ENCODE measurements around the gene PVRIG.
"Not testable (repeated sequence)": the region's sequence is repeated elsewhere in the genome, so short reads cannot be mapped to it uniquely, and the experiment has no call there.

PVRIG gene

GRCh38 chr7:100195222-100195621, 24.5 kb upstream of the PVRIG start:
- DNase-seq (ENCODE audit: low spot score), result no peak

GRCh38 chr7:100195901-100196322, 23.8 kb upstream of the PVRIG start:
- DNase-seq (ENCODE audit: low spot score), result not testable (repeated sequence)

- DNase-seq (ENCODE audit: low spot score), result no peak
Observed at GRCh38 chr7:100198266-100198665, 21.5 kb upstream of the PVRIG start.

GRCh38 chr7:100200693-100201092, 19.1 kb upstream of the PVRIG start:
- DNase-seq (ENCODE audit: low spot score), result no peak

- DNase-seq (ENCODE audit: low spot score), result no peak
Observed at GRCh38 chr7:100204454-100204853, 15.3 kb upstream of the PVRIG start.

DNA sequence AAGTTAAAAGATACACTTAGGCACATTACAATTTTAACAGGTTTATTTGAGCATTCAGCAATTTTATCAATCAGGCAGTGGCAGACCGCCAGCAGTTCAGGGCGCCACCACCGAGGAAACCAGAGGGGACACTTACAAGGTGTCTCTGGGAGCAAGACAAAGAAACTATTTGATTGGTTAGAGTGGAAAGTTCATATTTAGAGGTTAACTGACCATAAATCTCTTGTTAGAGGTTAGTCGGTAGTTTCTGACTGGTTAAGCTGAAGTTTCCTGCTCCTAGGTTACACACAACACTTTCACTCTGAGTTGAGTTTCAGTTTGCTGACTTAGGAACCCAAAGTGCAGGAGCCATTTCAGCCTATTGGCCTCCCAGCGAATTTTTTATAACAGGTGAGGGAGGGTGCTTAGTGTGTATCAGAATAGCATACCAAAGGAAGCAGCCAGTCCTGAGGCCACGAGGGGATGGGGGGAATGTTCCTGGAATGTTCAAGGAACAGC, 10.8 kb upstream of the PVRIG start:
- DNase-seq (ENCODE audit: low spot score), result no peak

DNA sequence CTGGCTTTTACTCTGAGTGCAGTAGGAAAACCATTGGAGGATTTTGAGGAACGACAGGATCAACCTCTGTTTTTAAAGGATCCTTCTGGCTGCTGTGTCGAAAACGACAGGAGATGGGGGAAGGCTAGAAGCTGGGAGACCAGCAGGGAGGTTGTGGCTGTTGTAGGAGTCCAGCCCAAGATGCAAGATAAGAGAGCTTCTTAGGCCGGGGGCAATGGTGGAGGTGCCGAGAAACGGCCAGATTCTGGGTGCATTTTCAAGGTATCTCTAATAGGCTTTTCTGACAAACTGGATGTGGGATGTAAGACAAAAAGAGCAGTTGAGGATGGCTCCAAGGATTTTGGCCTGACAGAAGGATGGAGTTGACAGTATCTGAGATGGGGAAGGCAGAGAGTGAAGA, 10.3 kb upstream of the PVRIG start:
- no peak for DNase-seq (ENCODE audit: low spot score)

GRCh38 chr7:100210805-100211204, 8.9 kb upstream of the PVRIG start:
- DNase-seq (ENCODE audit: low spot score), result no peak

DNA sequence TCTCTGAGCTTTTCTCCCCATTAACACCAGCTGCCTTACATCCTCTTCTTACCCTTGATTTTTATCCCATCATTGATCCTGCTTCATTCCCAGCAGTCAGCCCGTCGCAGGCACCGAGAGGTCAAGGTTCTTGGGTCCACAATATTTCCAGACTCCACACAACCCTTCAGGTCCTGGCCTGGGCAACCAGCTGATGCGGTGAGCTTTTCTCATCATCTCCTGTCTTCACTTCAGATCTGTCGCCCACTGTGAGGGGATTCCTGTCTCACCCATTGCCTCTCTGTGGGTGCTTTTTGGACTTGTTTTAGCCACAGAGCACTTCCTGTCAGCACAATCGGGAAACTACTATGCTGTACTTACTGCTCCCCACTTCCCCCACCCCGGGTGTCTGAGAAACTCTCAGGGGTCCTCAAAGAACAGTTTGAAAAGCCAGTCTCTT, 8.4 kb upstream of the PVRIG start:
- DNase-seq (ENCODE audit: low spot score), result no peak

DNA sequence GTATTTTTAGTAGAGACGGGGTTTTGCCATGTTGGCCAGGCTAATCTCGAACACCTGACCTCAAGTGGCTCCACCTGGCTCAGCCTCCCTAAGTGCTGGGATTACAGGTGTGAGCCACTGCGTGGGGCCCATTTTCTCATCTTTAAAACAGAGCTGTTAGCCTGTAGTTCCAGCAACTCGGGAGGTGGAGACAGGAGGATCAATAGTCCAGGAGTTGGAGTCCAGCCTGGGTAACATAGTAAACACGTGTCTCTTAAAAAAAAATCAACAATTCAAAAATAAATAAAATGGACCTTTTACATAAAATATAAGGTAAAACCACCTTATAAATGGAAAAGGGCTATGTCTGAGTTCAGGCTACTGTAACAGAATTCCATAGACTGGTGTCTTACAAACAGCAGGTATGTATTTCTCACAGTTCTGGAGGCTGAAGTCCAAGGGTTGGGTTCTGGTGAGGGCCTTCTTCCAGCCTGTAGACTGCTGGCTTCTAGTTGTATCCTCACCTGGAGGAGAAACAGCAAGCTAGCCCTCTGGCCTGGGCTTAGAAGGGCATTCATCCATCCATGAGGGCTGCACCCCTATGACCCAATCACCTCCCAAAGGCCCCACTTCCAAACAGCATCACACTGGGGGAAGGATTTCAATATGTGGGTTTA, 7.0 kb upstream of the PVRIG start:
- DNase-seq (ENCODE audit: low spot score), result no peak

GRCh38 chr7:100213672-100214071, 6.1 kb upstream of the PVRIG start:
- DNase-seq (ENCODE audit: low spot score), result peak; percentile 30

DNA sequence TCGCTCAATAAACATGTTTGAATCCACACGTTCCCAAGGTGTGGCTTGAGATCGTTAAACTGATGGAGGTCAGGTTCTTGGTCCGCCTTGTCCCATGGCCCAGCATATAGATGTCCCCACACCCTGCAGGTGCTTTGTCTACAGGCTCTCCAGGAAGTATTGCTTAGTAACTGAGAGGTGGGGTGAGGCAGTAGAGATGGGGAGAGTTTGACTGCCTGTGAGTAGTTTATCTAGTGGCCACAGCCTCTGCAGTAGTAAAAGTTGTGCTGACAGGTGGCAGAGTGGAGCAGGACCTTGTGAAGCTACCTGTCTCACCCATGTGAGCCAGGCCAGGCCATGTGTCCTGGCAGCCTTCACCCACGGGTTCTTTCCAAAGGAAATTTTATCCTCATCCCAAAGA, 5.4 kb upstream of the PVRIG start:
- DNase-seq (ENCODE audit: low spot score), result peak; percentile 82

DNA sequence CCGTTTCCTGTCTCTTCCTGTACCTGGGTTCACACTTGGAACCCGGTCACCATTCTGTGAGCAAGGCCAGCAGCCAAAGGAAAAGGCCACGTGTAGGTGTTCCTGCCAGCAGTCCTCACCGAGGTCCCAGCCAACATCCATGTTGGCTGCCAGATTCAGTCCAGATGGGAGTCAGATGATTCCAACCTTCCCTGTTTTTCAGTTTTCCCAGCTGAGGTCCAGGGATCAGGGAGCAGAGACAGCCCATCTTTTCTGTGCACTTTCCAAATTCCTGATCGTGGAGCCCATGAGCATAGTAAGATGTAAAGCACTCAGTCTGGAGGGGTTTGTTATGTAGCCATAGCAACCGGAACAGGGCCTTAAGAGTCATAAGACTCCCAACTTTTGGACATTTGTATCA, 3.9 kb upstream of the PVRIG start:
- DNase-seq (ENCODE audit: low spot score), result no peak

- DNase-seq (ENCODE audit: low spot score), result not testable (repeated sequence)
Observed at GRCh38 chr7:100217934-100218333, 1.8 kb upstream of the PVRIG start.

DNA sequence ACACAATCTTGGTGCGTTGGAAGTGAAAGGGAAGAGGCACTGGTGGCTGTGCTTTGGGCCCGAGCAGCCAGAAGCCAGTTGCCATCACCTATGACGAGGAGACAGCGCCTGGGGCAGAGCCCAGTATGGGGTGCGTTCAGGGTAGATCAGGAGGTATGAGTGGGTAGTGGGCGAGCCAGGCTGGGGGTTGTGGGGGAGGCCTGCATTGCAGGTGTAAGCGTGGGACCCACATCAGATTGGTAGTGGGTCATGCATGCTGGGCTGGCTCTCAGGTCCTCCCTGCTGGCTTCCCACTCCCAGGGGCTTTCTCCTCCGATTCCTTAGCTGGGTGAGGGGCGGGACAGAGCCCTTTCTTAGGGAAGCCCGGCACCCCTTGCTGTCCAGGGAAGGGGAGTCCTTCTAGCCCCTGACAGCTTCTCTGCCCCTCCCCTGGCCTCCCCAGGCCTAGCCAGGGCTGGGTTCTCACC, 445 bp upstream of the PVRIG start:
- DNase-seq (ENCODE audit: low spot score), result no peak

GRCh38 chr7:100220586-100221230, 959 bp downstream of the PVRIG start:
- no peak for DNase-seq (ENCODE audit: low spot score)

GRCh38 chr7:100221231-100221718, 1.5 kb downstream of the PVRIG start:
- DNase-seq (ENCODE audit: low spot score), result peak; percentile 55

GRCh38 chr7:100221767-100222444, 2.2 kb downstream of the PVRIG start:
- DNase-seq (ENCODE audit: low spot score), result no peak

DNA sequence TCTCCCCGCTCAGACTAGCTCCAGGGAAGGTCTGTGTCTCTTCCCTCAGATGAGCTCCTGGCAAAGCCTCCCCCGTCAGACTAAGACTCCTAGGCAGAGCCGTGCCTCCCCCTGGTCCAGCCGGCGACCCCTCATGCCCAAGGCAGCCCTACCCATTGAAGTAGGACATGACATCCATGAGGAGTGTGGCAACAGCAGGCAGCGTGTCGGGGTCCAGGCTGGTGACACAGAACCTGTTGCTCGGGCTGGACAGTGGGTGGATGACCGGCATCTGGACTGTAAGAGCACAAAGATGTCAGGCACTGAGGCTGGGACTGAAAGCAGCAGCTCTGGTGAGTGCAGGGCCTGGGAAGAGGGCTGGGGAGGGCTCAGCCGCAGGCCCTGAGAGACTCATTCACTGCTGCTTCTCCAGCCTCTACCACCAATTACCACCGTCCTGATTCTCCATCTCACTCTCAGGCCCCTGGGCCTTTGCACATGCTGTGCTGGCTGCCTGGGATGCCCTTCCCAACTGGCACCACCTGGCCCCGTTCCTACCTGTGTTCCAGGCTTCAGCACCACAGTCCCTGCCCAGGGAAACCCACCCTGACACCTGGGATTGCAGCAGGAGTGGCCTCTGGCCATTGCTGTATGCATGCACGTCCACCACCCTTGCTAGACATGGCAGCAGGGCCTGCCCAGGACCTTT, 2.8 kb downstream of the PVRIG start:
- DNase-seq (ENCODE audit: low spot score), result no peak

DNA sequence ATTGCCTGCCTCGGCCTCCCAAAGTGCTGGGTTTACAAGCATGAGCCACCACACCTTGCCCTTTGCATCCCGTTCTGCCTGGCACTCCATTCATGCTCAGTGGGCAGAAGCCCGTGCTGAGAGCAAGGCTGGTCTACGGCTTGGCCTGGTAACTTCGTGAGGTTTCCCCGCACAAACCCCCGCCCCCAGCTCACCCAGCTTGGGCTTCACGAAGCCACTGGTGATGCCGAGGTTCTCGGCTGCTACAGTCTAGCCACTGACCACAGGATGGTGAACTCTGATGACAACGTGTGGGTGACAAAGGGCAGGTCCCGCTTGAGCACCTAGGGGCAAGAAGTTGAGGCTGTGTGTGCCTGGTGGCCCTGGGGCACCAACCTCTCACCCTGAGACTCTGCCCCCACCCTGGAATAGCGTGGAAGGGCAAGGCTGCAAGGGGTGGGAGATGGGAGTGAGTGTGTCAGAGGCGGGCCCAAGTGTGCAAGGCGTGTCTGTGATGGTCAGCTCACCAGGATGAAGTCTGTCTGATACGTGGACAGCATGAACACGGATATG, 3.7 kb downstream of the PVRIG start:
- not testable (repeated sequence) for DNase-seq (ENCODE audit: low spot score)

GRCh38 chr7:100224891-100225290, 5.1 kb downstream of the PVRIG start:
- DNase-seq (ENCODE audit: low spot score), result not testable (repeated sequence)

Data from SW480 (cell line).